K562 (cell line): Measurements from ENCODE around the gene LYPD4. TPM values are rescaled to one million over a fixed set of nuclear protein-coding genes. Genes with fewer than 3 reads are reported as not detected.

Experiments
- ATAC-seq: fragments of 200-7000 bp; cut with Tn5 transposase; 3 replicates; pipeline ENCODE4 v1.9.1; 2020; ENCODE audit warnings: moderate library complexity
- BruUV-seq: library from RNA; stranded (reverse); fragments of 400-500 nt; replicated peaks from 2 replicates; lab custom pipeline; 2021; lab: Mats Ljungman, UMichigan
- CTCF ChIA-PET: fragments of 300-600 bp; formaldehyde crosslinking; extraction: SDS; loops from one replicate; lab custom pipeline; 2021; ENCODE audit warnings: low intra/inter-chr PET ratio; lab: Yijun Ruan, JAX
- POLR2A ChIA-PET: fragments of 300-600, 350-650 bp; sonication (Branson Sonifier 250); formaldehyde crosslinking; extraction: SDS; loops from one replicate; lab custom pipeline; 2021; ENCODE audit warnings: antibody characterized with exemption, inconsistent platforms; lab: Yijun Ruan, JAX
- DNase-seq, 4 experiments: peaks; one replicate each; pipeline versions ENCODE4 v3.0.0 to v3.0.0-alpha.2; 2011 to 2018; ENCODE audit warnings: low spot score in 3 of 4, mixed read lengths in 3 of 4; ENCODE audit errors: extremely low read depth in 1 of 4
- FAIRE-seq: peaks from 2 replicates; lab custom pipeline; 2011; peaks lifted over from hg19 to GRCh38; lab: Jason Lieb, UNC
- H2AFZ ChIP-seq: 2 replicates; pipeline ENCODE4 v1.6.0; 2011; ENCODE audit warnings: low read depth, low read length, control low read depth, inconsistent platforms
- H3K27ac ChIP-seq: fragments of 200-600 bp; 3 replicates; pipeline ENCODE4 v1.8.0; 2011; ENCODE audit warnings: low read depth, mild to moderate bottlenecking, control low read depth, inconsistent platforms, low read length, moderate library complexity, mixed read lengths; ENCODE audit errors: extremely low read depth
- H3K27me3 ChIP-seq, 2 experiments: fragments of 300-600 bp in 1 of 2; 2 replicates in 1 of 2; 3 replicates in 1 of 2; pipeline versions ENCODE4 v1.6.0 to v1.8.0; 2011; ENCODE audit warnings: inconsistent platforms in 2 of 2, low read length in 2 of 2, mild to moderate bottlenecking in 1 of 2, mixed read lengths in 1 of 2, moderate library complexity in 1 of 2; ENCODE audit not compliant: control insufficient read depth in 2 of 2, insufficient read depth in 2 of 2
- H3K36me3 ChIP-seq: fragments of 300-600 bp; 3 replicates; pipeline ENCODE4 v1.8.0; 2011; ENCODE audit warnings: mild to moderate bottlenecking, low read length, inconsistent platforms; ENCODE audit not compliant: control insufficient read depth, insufficient read depth
- H3K4me1 ChIP-seq, 2 experiments: fragments of 200-600 bp in 1 of 2; replicated peaks in 1 of 2; 2 replicates in 1 of 2; 3 replicates in 1 of 2; pipeline versions ENCODE4 v1.5.1 to v1.8.0; 2011; ENCODE audit warnings: inconsistent platforms in 2 of 2, low read length in 2 of 2, mild to moderate bottlenecking in 1 of 2, mixed read lengths in 1 of 2, moderate library complexity in 1 of 2; ENCODE audit not compliant: control insufficient read depth in 2 of 2, insufficient read depth in 2 of 2
- H3K4me2 ChIP-seq: 2 replicates; pipeline ENCODE4 v1.6.1; 2011; ENCODE audit warnings: low read length, control low read depth, inconsistent platforms, mixed read lengths; ENCODE audit not compliant: insufficient read depth
- H3K4me3 ChIP-seq: fragments of 200-600 bp; sonication (generic), shearing (Covaris generic); 2 replicates; pipeline ENCODE4 v1.5.1; 2016; ENCODE audit warnings: control low read depth, inconsistent platforms
- H3K79me2 ChIP-seq: fragments of 200-600 bp; 3 replicates; pipeline ENCODE4 v1.8.0; 2011; ENCODE audit warnings: low read length, inconsistent platforms; ENCODE audit not compliant: control insufficient read depth, insufficient read depth
- H3K9ac ChIP-seq, 2 experiments: 2 replicates each; pipeline versions ENCODE4 v1.6.0 to v1.6.1; 2011; ENCODE audit warnings: low read depth in 2 of 2, low read length in 2 of 2, control low read depth in 1 of 2, inconsistent platforms in 1 of 2, mild to moderate bottlenecking in 1 of 2, mixed read lengths in 1 of 2; ENCODE audit not compliant: insufficient read depth in 1 of 2
- H3K9me1 ChIP-seq: one replicate; pipeline ENCODE4 v1.6.0; 2011; ENCODE audit warnings: inconsistent platforms, mild to moderate bottlenecking, low read length, moderate library complexity; ENCODE audit not compliant: control insufficient read depth, insufficient read depth
- H3K9me3 ChIP-seq: replicated peaks from 2 replicates; pipeline ENCODE4 v1.5.1; 2011; ENCODE audit warnings: low read depth, low read length, inconsistent platforms; ENCODE audit not compliant: control insufficient read depth, insufficient read depth
- H4K20me1 ChIP-seq: replicated peaks from 2 replicates; pipeline ENCODE4 v1.6.1; 2011; ENCODE audit warnings: low read length, inconsistent platforms, mixed read lengths; ENCODE audit not compliant: control insufficient read depth, insufficient read depth
- BRD9 ChIP-seq: fragments of 450-650 bp; IDR thresholded peaks from 2 replicates; pipeline ENCODE4 v1.6.1; 2018; ENCODE audit warnings: low read depth; ENCODE audit not compliant: partially characterized antibody
- CCNT2 ChIP-seq: IDR thresholded peaks from 2 replicates; pipeline ENCODE4 v1.6.1; 2011; ENCODE audit warnings: borderline replicate concordance, low read depth, mild to moderate bottlenecking, moderate library complexity, mixed read lengths, low read length; ENCODE audit not compliant: insufficient read length; ENCODE audit errors: extremely low read depth
- E2F3 ChIP-seq: fragments of 250-450 bp; sonication (Bioruptor Pico); IDR thresholded peaks from 2 replicates; pipeline ENCODE4 v1.4.0; 2020; ENCODE audit warnings: mild to moderate bottlenecking
- EP400 ChIP-seq: fragments of 450-650 bp; IDR thresholded peaks from 2 replicates; pipeline ENCODE4 v1.6.1; 2017; ENCODE audit warnings: antibody characterized with exemption, mild to moderate bottlenecking, moderate library complexity
- ETS1 ChIP-seq: conservative IDR thresholded peaks from 2 replicates; pipeline ENCODE4 v1.6.1; 2011; ENCODE audit warnings: low read depth, mild to moderate bottlenecking, low read length; ENCODE audit not compliant: control insufficient read depth
- FOXK1 ChIP-seq: sonication (generic); formaldehyde crosslinking; IDR thresholded peaks from 2 replicates; pipeline ENCODE4 v1.8.0; 2022; ENCODE audit warnings: missing genetic modification reagents, mild to moderate bottlenecking, borderline replicate concordance
- MBD2 ChIP-seq: sonication (generic); IDR thresholded peaks from 2 replicates; pipeline ENCODE4 v1.6.1; 2016; ENCODE audit warnings: low read depth, borderline replicate concordance
- NCOA6 ChIP-seq: fragments of 450-650 bp; IDR thresholded peaks from 2 replicates; pipeline ENCODE4 v1.6.1; 2017; ENCODE audit warnings: mild to moderate bottlenecking
- PYGO2 ChIP-seq: fragments of 450-650 bp; IDR thresholded peaks from 2 replicates; pipeline ENCODE4 v1.6.1; 2016; ENCODE audit warnings: mild to moderate bottlenecking, missing genetic modification characterization, moderate library complexity, missing compliant biosample characterization
- SIX5 ChIP-seq, 2 experiments: IDR thresholded peaks; 2 replicates each; pipeline ENCODE4 v1.6.1; 2011; ENCODE audit warnings: low read length in 2 of 2, borderline replicate concordance in 1 of 2, low read depth in 1 of 2, mild to moderate bottlenecking in 1 of 2, moderate library complexity in 1 of 2; ENCODE audit not compliant: insufficient read depth in 1 of 2
- SMAD2 ChIP-seq: fragments of 150-350 bp; IDR thresholded peaks from 2 replicates; pipeline ENCODE4 v1.6.1; 2014; ENCODE audit warnings: low read depth, mild to moderate bottlenecking, low read length
- SMAD4 ChIP-seq: fragments of 250-450 bp; sonication (Bioruptor Pico); conservative IDR thresholded peaks from 2 replicates; pipeline ENCODE4 v1.8.0; 2021; ENCODE audit warnings: inconsistent platforms, mild to moderate bottlenecking, moderate library complexity
- SUPT5H ChIP-seq: fragments of 450-650 bp; IDR thresholded peaks from 2 replicates; pipeline ENCODE4 v1.6.1; 2016
- TAF1 ChIP-seq: IDR thresholded peaks from 2 replicates; pipeline ENCODE4 v1.6.1; 2011; ENCODE audit warnings: mild to moderate bottlenecking, low read length, moderate library complexity; ENCODE audit not compliant: insufficient read depth, control insufficient read depth, severe bottlenecking; ENCODE audit errors: extremely low read depth
- TCFL5 ChIP-seq: fragments of 250-450 bp; sonication (Bioruptor Pico); conservative IDR thresholded peaks from 2 replicates; pipeline ENCODE4 v1.6.1; 2021; ENCODE audit warnings: mild to moderate bottlenecking, moderate library complexity, matching md5 sums
- TFAM ChIP-seq: fragments of 250-450 bp; sonication (Bioruptor Pico); conservative IDR thresholded peaks from 2 replicates; pipeline ENCODE4 v1.5.0; 2021; ENCODE audit warnings: mild to moderate bottlenecking, moderate library complexity
- WGBS: fragments of 100-300 bp; shearing (Covaris generic); methylation state at CpG from one replicate; pipeline ENCODE4 v1.1.6; 2016; ENCODE audit warnings: low coverage, mixed read lengths; ENCODE audit not compliant: insufficient coverage; ENCODE audit errors: missing lambda C conversion rate; 5-methylcytosine and 5-hydroxymethylcytosine counted together
- in situ Hi-C: fragments of 300-500 bp; cut with MboI; formaldehyde crosslinking; loops from 4 replicates; pipeline ENCODE4 v1.15.0; 2018; ENCODE audit warnings: inconsistent platforms, mixed read lengths
- intact Hi-C: fragments of 100-400 bp; cut with micrococcal nuclease; formaldehyde crosslinking; loops from 2 replicates; pipeline ENCODE4 v1.14.2; 2022
- polyA plus RNA-seq, 8 experiments: library from polyadenylated mRNA; depleted of rRNA in 4 of 8; stranded (reverse) in 5 of 8; unstranded in 3 of 8; fragments of >200 nt; fragmentation: Nextera tagmentation in 2 of 8; fragmentation: Illumina TruSeq in 1 of 8; extraction: Ambion mirVana in 2 of 8; extraction: Trizol in 1 of 8; gene quantifications; 2 replicates each; pipeline versions ENCODE4 v1.2.1 to v1.2.3, GENCODE V29; 2011 to 2014; ENCODE audit warnings: inconsistent platforms in 1 of 8, missing spikeins in 1 of 8
- total RNA-seq, 7 experiments: library from RNA; depleted of rRNA in 6 of 7; stranded (reverse); fragments of >200 nt in 6 of 7; fragmentation: Illumina TruSeq in 2 of 7; extraction: Trizol in 2 of 7; gene quantifications; 2 replicates each; pipeline versions ENCODE4 v1.2.1 to v1.2.3, GENCODE V29; 2011 to 2021; ENCODE audit warnings: low replicate concordance in 1 of 7
- TF ChIP-seq, protein P1 (sequence below): IDR thresholded peaks from 3 replicates; pipeline ENCODE4 v1.6.1; 2011; ENCODE audit warnings: borderline replicate concordance, mild to moderate bottlenecking, moderate library complexity; ENCODE audit not compliant: insufficient read length; ENCODE audit errors: extremely low read depth

Gene LYPD4
- total and polyA plus RNA-seq, 9 of the 15 experiments (the other 6 are each of a cell fraction or from before 2014, with no cell fraction given): 0.11 TPM; not detected in 8

DNA sequence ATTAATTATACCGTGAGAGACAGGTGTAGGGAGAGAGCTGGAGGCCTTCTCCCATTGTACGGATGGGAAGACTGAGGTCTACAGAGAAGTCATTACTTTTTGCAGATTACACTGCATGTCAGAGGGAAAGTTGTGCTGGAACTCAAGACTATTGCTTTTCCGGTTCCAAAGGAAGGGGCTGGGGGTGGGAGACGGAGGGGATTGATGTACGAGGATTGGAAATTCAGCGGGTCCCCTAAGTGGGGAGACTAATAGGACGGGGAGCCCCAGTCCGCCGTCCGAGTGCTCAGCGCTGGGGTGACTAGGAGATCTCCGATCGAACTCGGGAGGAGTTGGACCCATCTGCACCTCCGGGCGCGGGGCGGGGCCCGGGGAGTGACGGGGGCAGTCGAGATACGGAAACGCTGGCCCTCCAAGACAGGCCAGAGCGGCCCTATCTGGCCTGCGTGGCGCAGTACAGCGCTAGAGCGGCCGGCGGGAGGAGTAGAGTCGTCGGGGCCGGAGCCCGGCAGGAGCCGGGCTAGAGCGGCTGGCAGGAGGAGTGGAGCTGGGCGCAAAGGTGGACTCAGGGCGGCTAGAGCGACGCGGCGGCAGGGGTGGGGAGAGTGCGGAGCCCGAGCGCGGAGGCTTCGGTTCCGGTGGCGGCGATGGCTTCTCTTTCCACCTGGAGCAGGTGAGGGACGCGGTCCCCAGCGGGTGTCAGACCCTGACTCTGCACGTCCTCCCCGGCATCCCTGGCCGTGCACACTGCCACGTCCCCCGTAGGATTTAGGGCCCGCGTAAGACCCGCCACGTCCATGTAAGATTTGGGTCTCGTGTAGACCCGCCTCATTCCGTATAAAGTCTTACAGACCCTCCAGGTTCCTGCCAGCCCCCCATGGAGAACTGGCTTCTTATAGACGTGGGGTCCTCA, 39.6 kb upstream of the LYPD4 start:
- ChIA-PET POLR2A (interaction anchor here (0.6 to 1.8 kb wide), 6 partner anchors 11 to 75 kb away, joined by 3 to 9 read pairs (median 4); partner anchors contain the start of genes RABAC1 and RPS19), CTCF (no interaction called here)
- Histone ChIP-seq H3K9ac (peak overlapping the region; percentile 79 to 100), H3K27ac (peak overlapping the region; percentile 78), H3K4me2 (peak overlapping the region; percentile 89), H3K36me3 (peaks cover 25% of the 10 kb centered on the region; the same call in 1 of the 3 replicates), H3K79me2 (peaks cover 40% of the 10 kb centered on the region), H3K4me1 (peaks cover 22 to 61% of the 10 kb centered on the region in 2 experiments; a peak in 4 of 5 replicates), H4K20me1 (0 out of 2 replicates have a peak, but pooled peaks cover 7% of the 10 kb centered on the region), H3K4me3 (peak overlapping the region; percentile 70), H3K9me1 (no peaks in the 10 kb centered on the region), H3K9me3 (no peaks in the 10 kb centered on the region), H2AFZ (peak overlapping the region; percentile 77), H3K27me3 (no peaks in the 10 kb centered on the region)
- under 1% methylated on average over 55 of the region's 66 CpGs for WGBS
- peak; percentile 97 for FAIRE-seq
- in situ Hi-C loops (no loop called here), intact Hi-C loops (no loop called here)
- peak; percentile 97 for ATAC-seq
- TSS peak; percentile 95 for BruUV-seq
- DNase-seq: peak; percentile 92 to 98 (median 94)
- TF ChIP-seq SUPT5H (peak; percentile 85), BRD9 (peak; percentile 72), TCFL5 (CRISPR knock-in tag) (no peak), SMAD4 (CRISPR knock-in tag) (peak; percentile 97), SIX5 (IDR thresholded peaks at IDR 0.05; ENCODE audit: borderline replicate concordance in 1 of 2, insufficient read depth in 1 of 2, low read depth in 1 of 2, low read length in 2 of 2) (peak; percentile 14 to 34; a peak in 1 of 4 replicates), TFAM (CRISPR knock-in tag) (no peak), TAF1 (peak; percentile 76), MBD2 (peak; percentile 77), FOXK1 (CRISPR knock-in tag) (no peak), PYGO2 (tag) (peak; percentile 64), E2F3 (CRISPR knock-in tag) (no peak), NCOA6 (no peak), CCNT2 (peak; percentile 96), ETS1 (peak; percentile 80), SMAD2 (no peak), EP400 (peak; percentile 92)
- TF ChIP-seq, protein P1, sequence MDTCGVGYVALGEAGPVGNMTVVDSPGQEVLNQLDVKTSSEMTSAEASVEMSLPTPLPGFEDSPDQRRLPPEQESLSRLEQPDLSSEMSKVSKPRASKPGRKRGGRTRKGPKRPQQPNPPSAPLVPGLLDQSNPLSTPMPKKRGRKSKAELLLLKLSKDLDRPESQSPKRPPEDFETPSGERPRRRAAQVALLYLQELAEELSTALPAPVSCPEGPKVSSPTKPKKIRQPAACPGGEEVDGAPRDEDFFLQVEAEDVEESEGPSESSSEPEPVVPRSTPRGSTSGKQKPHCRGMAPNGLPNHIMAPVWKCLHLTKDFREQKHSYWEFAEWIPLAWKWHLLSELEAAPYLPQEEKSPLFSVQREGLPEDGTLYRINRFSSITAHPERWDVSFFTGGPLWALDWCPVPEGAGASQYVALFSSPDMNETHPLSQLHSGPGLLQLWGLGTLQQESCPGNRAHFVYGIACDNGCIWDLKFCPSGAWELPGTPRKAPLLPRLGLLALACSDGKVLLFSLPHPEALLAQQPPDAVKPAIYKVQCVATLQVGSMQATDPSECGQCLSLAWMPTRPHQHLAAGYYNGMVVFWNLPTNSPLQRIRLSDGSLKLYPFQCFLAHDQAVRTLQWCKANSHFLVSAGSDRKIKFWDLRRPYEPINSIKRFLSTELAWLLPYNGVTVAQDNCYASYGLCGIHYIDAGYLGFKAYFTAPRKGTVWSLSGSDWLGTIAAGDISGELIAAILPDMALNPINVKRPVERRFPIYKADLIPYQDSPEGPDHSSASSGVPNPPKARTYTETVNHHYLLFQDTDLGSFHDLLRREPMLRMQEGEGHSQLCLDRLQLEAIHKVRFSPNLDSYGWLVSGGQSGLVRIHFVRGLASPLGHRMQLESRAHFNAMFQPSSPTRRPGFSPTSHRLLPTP: no peak
